Suprapubic skin (tissue), 4 donors: ENCODE data around the gene PTPRJ. TPM values are rescaled to one million over a fixed set of nuclear protein-coding genes. Genes with fewer than 3 reads are reported as not detected.

Experiments used
- DNase-seq, 2 donors: peaks; one replicate each; pipeline ENCODE4 v3.0.0-alpha.2; 2019; ENCODE audit warnings: low spot score in 2 of 2
- H3K27ac ChIP-seq: fragments of 200-600 bp; sonication (generic); one replicate; pipeline ENCODE4 v1.5.1; 2019
- H3K27me3 ChIP-seq: fragments of 200-600 bp; sonication (generic); one replicate; pipeline ENCODE4 v1.5.1; 2019
- H3K36me3 ChIP-seq: fragments of 200-600 bp; sonication (generic); one replicate; pipeline ENCODE4 v1.5.1; 2019
- H3K4me1 ChIP-seq: fragments of 200-600 bp; sonication (generic); one replicate; pipeline ENCODE4 v1.5.1; 2019
- H3K4me3 ChIP-seq: fragments of 200-600 bp; sonication (generic); one replicate; pipeline ENCODE4 v1.5.1; 2019; ENCODE audit warnings: mild to moderate bottlenecking
- H3K9me3 ChIP-seq: fragments of 200-600 bp; sonication (generic); one replicate; pipeline ENCODE4 v1.5.1; 2019
- CTCF ChIP-seq, 2 donors: fragments of 200-600 bp in 1 of 2; fragments of 450-650 bp in 1 of 2; sonication (generic) in 1 of 2; IDR thresholded peaks; one replicate each; pipeline ENCODE4 v1.5.1; 2016 to 2019; ENCODE audit warnings: antibody characterized with exemption in 2 of 2, mild to moderate bottlenecking in 1 of 2, moderate library complexity in 1 of 2
- EP300 ChIP-seq: sonication (generic); formaldehyde crosslinking; IDR thresholded peaks from one replicate; pipeline ENCODE4 v1.6.1; 2017; ENCODE audit warnings: antibody characterized with exemption
- POLR2A ChIP-seq, 2 donors: fragments of 450-650 bp; IDR thresholded peaks; one replicate each; pipeline ENCODE4 v1.6.1; 2017; ENCODE audit warnings: antibody characterized with exemption in 2 of 2, mild to moderate bottlenecking in 2 of 2, moderate library complexity in 2 of 2
- POLR2AphosphoS5 ChIP-seq, 3 donors: sonication (generic); formaldehyde crosslinking; IDR thresholded peaks; one replicate each; pipeline ENCODE4 v1.6.1; 2017; ENCODE audit warnings: antibody characterized with exemption in 3 of 3
- WGBS: methylation state at CpG from one replicate; pipeline ENCODE4 v1.1.5; 2018; 5-methylcytosine and 5-hydroxymethylcytosine counted together
- total RNA-seq, 4 donors: library from RNA; depleted of rRNA; stranded (reverse); fragments of >200 nt; gene quantifications; one replicate each; pipeline ENCODE4 v1.1.0, GENCODE V29; 2016

PTPRJ gene
- total RNA-seq, 4 donors from 2014 or later: 4.0 to 15.5 (median 13.1) TPM

GRCh38 chr11:47986742-47987141 lies 6.4 kb downstream of the PTPRJ start:
- no peak for TF ChIP-seq POLR2A (IDR thresholded peaks at IDR 0.05)
- TF ChIP-seq POLR2AphosphoS5 (IDR thresholded peaks at IDR 0.05): no peak
- no peak for TF ChIP-seq EP300
- TF ChIP-seq CTCF (IDR thresholded peaks at IDR 0.05): no peak
- H3K9me3 ChIP-seq: no peaks in the 10 kb centered on the region
- H3K27me3 ChIP-seq: no peaks in the 10 kb centered on the region
- H3K27ac ChIP-seq: no peak overlapping the region
- H3K4me1 ChIP-seq: peaks cover 16% of the 10 kb centered on the region
- 100% methylated on average over 1 of the region's 1 CpG for WGBS
- no peak overlapping the region for H3K4me3 ChIP-seq
- DNase-seq: no peak
- no peaks in the 10 kb centered on the region for H3K36me3 ChIP-seq

- H3K4me1 ChIP-seq: peaks cover 10% of the 10 kb centered on the region
- H3K27me3 ChIP-seq: no peaks in the 10 kb centered on the region
- peak overlapping the region; percentile 43 for H3K27ac ChIP-seq
- H3K9me3 ChIP-seq: no peaks in the 10 kb centered on the region
- H3K4me3 ChIP-seq: no peak overlapping the region
- 82% methylated on average over 2 of the region's 2 CpGs for WGBS
- no peaks in the 10 kb centered on the region for H3K36me3 ChIP-seq
- TF ChIP-seq CTCF (IDR thresholded peaks at IDR 0.05) (no peak), POLR2A (IDR thresholded peaks at IDR 0.05) (no peak), POLR2AphosphoS5 (IDR thresholded peaks at IDR 0.05) (no peak), EP300 (no peak)
- no peak for DNase-seq
These were observed 7.0 kb downstream of the PTPRJ start for GRCh38 chr11:47987310-47987709.

GRCh38 chr11:47987781-47988180 lies 7.4 kb downstream of the PTPRJ start:
- H3K27me3 ChIP-seq: no peaks in the 10 kb centered on the region
- peaks cover 10% of the 10 kb centered on the region for H3K4me1 ChIP-seq
- TF ChIP-seq EP300: no peak
- no peak for TF ChIP-seq POLR2A (IDR thresholded peaks at IDR 0.05)
- no peak for TF ChIP-seq POLR2AphosphoS5 (IDR thresholded peaks at IDR 0.05)
- TF ChIP-seq CTCF (IDR thresholded peaks at IDR 0.05): no peak
- peak overlapping the region; percentile 43 for H3K27ac ChIP-seq
- no peak for DNase-seq
- no peak overlapping the region for H3K4me3 ChIP-seq
- WGBS: 51% methylated on average over 6 of the region's 6 CpGs
- H3K36me3 ChIP-seq: no peaks in the 10 kb centered on the region
- no peaks in the 10 kb centered on the region for H3K9me3 ChIP-seq

- Histone ChIP-seq H3K4me3 (no peak overlapping the region), H3K9me3 (no peaks in the 10 kb centered on the region), H3K27ac (no peak overlapping the region), H3K27me3 (no peaks in the 10 kb centered on the region), H3K36me3 (no peaks in the 10 kb centered on the region), H3K4me1 (peaks cover 10% of the 10 kb centered on the region)
- 93% methylated on average over 2 of the region's 2 CpGs for WGBS
- no peak for DNase-seq
- TF ChIP-seq POLR2A (IDR thresholded peaks at IDR 0.05) (no peak), EP300 (no peak), CTCF (IDR thresholded peaks at IDR 0.05) (no peak), POLR2AphosphoS5 (IDR thresholded peaks at IDR 0.05) (no peak)
These were observed 9.4 kb downstream of the PTPRJ start for GRCh38 chr11:47989779-47990178.

- H3K4me3 ChIP-seq: no peak overlapping the region
- no peaks in the 10 kb centered on the region for H3K27me3 ChIP-seq
- H3K27ac ChIP-seq: peak overlapping the region; percentile 16
- H3K36me3 ChIP-seq: no peaks in the 10 kb centered on the region
- no peaks in the 10 kb centered on the region for H3K9me3 ChIP-seq
- DNase-seq: no peak
- H3K4me1 ChIP-seq: peaks cover 10% of the 10 kb centered on the region
- no peak for TF ChIP-seq EP300
- no peak for TF ChIP-seq POLR2A (IDR thresholded peaks at IDR 0.05)
- TF ChIP-seq POLR2AphosphoS5 (IDR thresholded peaks at IDR 0.05): no peak
- no peak for TF ChIP-seq CTCF (IDR thresholded peaks at IDR 0.05)
- WGBS: 45% methylated on average over 9 of the region's 9 CpGs
These were observed 11.0 kb downstream of the PTPRJ start for GRCh38 chr11:47991266-47991830.
